GM12874 (cell line): Measurements from ENCODE around the gene ADAMTS18.
A peak's percentile ranks its signal among the peaks of the same experiment; 100 is the strongest.

ENCODE experiments used
- CTCF ChIP-seq: IDR thresholded peaks from 2 replicates; pipeline ENCODE4 v1.5.1; 2011; ENCODE audit warnings: low read depth, mild to moderate bottlenecking, control low read depth, low read length, moderate library complexity; ENCODE audit not compliant: insufficient read depth

ADAMTS18 gene

GRCh38 chr16:77387815-77388209, 47.0 kb downstream of the ADAMTS18 start:
- no peak for TF ChIP-seq CTCF

GRCh38 chr16:77386831-77387814, 47.7 kb downstream of the ADAMTS18 start:
- TF ChIP-seq CTCF = no peak

- no peak for TF ChIP-seq CTCF
Observed at GRCh38 chr16:77385481-77385880, 49.4 kb downstream of the ADAMTS18 start.

- TF ChIP-seq CTCF = no peak
Observed at GRCh38 chr16:77383606-77384187, 51.1 kb downstream of the ADAMTS18 start.

GRCh38 chr16:77376358-77376757, 58.5 kb downstream of the ADAMTS18 start:
- TF ChIP-seq CTCF = peak; percentile 49

- no peak for TF ChIP-seq CTCF
Observed at GRCh38 chr16:77375396-77375795, 59.4 kb downstream of the ADAMTS18 start.

- no peak for TF ChIP-seq CTCF
Observed at GRCh38 chr16:77374384-77374783, 60.5 kb downstream of the ADAMTS18 start.
